WERI-Rb-1 (cell line): ENCODE results near the gene ZNF544.

Experiments
- DNase-seq: peaks from one replicate; pipeline ENCODE4 v3.0.0-alpha.2; 2020
- H3K27ac ChIP-seq: fragments of 250-450 bp; sonication (Bioruptor Pico); 2 replicates; pipeline ENCODE4 v1.5.1; 2020; ENCODE audit warnings: mild to moderate bottlenecking, moderate library complexity
- H3K27me3 ChIP-seq: fragments of 250-450 bp; sonication (Bioruptor Pico); 2 replicates; pipeline ENCODE4 v1.5.1; 2021; ENCODE audit warnings: mild to moderate bottlenecking, low read depth, moderate library complexity; ENCODE audit not compliant: insufficient read depth, severe bottlenecking
- H3K36me3 ChIP-seq: fragments of 250-450 bp; sonication (Bioruptor Pico); 2 replicates; pipeline ENCODE4 v1.5.1; 2020; ENCODE audit warnings: mild to moderate bottlenecking, moderate library complexity
- H3K4me3 ChIP-seq: 2 replicates; pipeline ENCODE4 v1.5.1; 2011; ENCODE audit warnings: low read depth, mild to moderate bottlenecking, control low read depth, low read length
- H3K9me3 ChIP-seq: fragments of 250-450 bp; sonication (Bioruptor Pico); 2 replicates; pipeline ENCODE4 v1.5.1; 2021; ENCODE audit warnings: mild to moderate bottlenecking, moderate library complexity; ENCODE audit not compliant: severe bottlenecking
- TF ChIP-seq, protein P1 (sequence below): IDR thresholded peaks from 2 replicates; pipeline ENCODE4 v1.5.1; 2011; ENCODE audit warnings: low read depth, mild to moderate bottlenecking, control low read depth, inconsistent platforms, low read length

ZNF544 gene

DNA sequence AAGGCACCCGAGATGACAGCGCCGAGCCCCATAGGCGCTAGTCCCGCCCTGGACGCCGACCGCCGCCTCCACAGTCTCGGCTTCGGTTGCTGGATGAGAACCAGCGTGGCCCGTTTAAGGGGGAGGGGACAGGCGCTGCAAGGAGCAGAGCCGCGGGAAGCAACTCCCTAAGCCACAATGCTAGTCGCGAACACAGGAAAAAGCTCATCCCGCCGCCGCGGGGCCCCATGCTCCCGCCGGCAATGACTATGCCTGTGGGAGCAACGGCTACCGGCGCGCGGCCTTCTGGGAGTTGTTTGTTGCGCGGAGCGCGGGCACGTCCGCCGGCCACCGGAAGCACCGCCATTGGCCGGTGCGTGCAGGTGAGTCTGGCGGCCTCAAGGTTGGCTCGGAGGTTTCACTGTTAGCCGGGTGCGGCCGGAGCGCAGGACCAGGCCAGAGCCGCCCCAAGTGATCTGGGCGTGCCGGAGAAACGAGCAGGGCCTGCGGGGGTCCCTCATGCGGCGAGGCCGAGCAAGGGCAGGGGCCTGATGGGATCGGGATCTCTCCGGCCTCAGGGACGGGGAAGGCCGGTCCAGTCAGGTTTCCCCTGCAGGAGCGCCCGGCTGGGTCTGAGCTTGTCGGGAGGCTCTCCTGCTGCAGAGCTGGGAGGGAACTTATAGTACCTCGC is at the start of gene ZNF544:
Gene ZNF544, plus strand, starts transcription at position 330 of the 670 bp plus-strand sequence. CDS start 15,110 bp downstream, outside the sequence.
- TF ChIP-seq, protein P1, sequence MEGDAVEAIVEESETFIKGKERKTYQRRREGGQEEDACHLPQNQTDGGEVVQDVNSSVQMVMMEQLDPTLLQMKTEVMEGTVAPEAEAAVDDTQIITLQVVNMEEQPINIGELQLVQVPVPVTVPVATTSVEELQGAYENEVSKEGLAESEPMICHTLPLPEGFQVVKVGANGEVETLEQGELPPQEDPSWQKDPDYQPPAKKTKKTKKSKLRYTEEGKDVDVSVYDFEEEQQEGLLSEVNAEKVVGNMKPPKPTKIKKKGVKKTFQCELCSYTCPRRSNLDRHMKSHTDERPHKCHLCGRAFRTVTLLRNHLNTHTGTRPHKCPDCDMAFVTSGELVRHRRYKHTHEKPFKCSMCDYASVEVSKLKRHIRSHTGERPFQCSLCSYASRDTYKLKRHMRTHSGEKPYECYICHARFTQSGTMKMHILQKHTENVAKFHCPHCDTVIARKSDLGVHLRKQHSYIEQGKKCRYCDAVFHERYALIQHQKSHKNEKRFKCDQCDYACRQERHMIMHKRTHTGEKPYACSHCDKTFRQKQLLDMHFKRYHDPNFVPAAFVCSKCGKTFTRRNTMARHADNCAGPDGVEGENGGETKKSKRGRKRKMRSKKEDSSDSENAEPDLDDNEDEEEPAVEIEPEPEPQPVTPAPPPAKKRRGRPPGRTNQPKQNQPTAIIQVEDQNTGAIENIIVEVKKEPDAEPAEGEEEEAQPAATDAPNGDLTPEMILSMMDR = no peak
- H3K9me3 ChIP-seq = peaks cover 5% of the 10 kb centered on the region
- DNase-seq = peak; percentile 88
- no peaks in the 10 kb centered on the region for H3K27me3 ChIP-seq
- peak within 1 kb of the TSS; percentile 97 for H3K4me3 ChIP-seq
- H3K27ac ChIP-seq = peak within 1 kb of the TSS; percentile 96
- H3K36me3 ChIP-seq = peaks cover 42% of the 10 kb centered on the region

GRCh38 chr19:58181902-58182576 is 46.7 kb upstream of the ZNF544 start:
- peaks cover 44% of the 10 kb centered on the region for H3K36me3 ChIP-seq

GRCh38 chr19:58182577-58182988 is 46.1 kb upstream of the ZNF544 start:
- peak overlapping the region; percentile 95 for H3K4me3 ChIP-seq
- peaks cover 31% of the 10 kb centered on the region for H3K9me3 ChIP-seq
- no peak for DNase-seq

More at GRCh38 chr19:58181902-58182576, 46.7 kb upstream of the ZNF544 start:
- H3K4me3 ChIP-seq = peak overlapping the region; percentile 95
- H3K9me3 ChIP-seq = peaks cover 26% of the 10 kb centered on the region
- H3K27me3 ChIP-seq = no peaks in the 10 kb centered on the region
- TF ChIP-seq, protein P1 = peak; percentile 75
- H3K27ac ChIP-seq = peak overlapping the region; percentile 37; the same call in 1 of the 2 replicates
- peak; percentile 72 for DNase-seq

DNA sequence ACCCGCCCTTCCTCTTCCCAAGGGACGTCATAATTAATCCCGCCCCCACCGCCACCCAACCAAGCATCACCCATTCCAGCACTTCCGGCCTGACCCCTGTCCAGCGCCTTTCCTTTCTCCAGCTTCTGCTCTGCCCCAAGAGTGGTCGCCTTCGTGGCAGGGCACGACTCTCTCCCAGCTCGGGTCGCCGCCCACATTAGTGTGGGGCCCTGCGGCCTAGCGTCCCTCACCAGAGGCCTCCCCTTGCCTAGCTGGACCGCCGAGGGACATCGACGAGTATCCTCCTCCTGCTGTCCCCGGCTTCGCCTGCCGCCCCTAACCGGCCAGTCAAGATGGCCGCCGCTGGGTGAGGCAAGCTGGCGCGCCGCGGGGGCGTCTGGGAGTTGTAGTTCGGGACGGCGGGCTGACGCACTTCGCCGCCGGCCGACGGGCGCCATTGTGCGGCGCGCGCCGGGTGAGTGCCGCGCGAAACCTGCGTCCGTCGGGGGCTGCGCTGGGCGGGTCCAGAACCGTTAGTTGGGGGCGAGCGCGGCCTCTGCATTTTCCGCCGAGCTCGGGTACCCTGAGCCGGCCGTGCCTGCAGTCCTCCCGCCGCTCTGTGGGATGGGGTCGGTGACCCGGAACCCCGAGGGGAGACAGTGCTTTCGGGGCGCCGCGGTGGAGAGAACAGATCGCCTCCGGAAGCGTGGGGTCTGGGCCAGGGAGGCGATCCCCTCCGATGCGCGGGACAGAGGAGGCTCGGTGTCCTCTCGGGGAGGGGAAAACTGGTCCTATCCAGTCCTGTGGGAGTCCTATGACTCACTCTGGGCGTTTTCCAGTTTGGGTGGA is 45.5 kb upstream of the ZNF544 start, which contains the start of gene ZNF274:
Gene ZNF274, plus strand, starts transcription at position 73 of the 828 bp plus-strand sequence. CDS start 905 bp downstream, outside the sequence.
- peak; percentile 96 for DNase-seq
- peaks cover 55% of the 10 kb centered on the region for H3K36me3 ChIP-seq
- TF ChIP-seq, protein P1 = no peak
- H3K4me3 ChIP-seq = peak within 1 kb of the TSS; percentile 95
- H3K27ac ChIP-seq = peak within 1 kb of the TSS; percentile 99
- peaks cover 35% of the 10 kb centered on the region for H3K9me3 ChIP-seq
- no peaks in the 10 kb centered on the region for H3K27me3 ChIP-seq

More at GRCh38 chr19:58182577-58182988, 46.1 kb upstream of the ZNF544 start:
- peaks cover 49% of the 10 kb centered on the region for H3K36me3 ChIP-seq
- no peaks in the 10 kb centered on the region for H3K27me3 ChIP-seq
- TF ChIP-seq, protein P1 = no peak
- H3K27ac ChIP-seq = peak overlapping the region; percentile 99

GRCh38 chr19:58183817-58184215 is 44.9 kb upstream of the ZNF544 start:
- peaks cover 36% of the 10 kb centered on the region for H3K9me3 ChIP-seq
- H3K36me3 ChIP-seq = peaks cover 58% of the 10 kb centered on the region
- TF ChIP-seq, protein P1 = no peak
- H3K27me3 ChIP-seq = no peaks in the 10 kb centered on the region
- H3K27ac ChIP-seq = peak overlapping the region; percentile 99
- no peak for DNase-seq
- H3K4me3 ChIP-seq = peak overlapping the region; percentile 95
